GM18868 (cell line): ENCODE data around the gene ESYT2.

Experiments
- ATAC-seq: cut with Tn5 transposase; IDR thresholded peaks from one replicate; pipeline ENCODE4 v1.9.1; 2021; ENCODE audit warnings: mild to moderate bottlenecking, moderate library complexity; ENCODE audit not compliant: unreplicated experiment

ESYT2 gene

DNA sequence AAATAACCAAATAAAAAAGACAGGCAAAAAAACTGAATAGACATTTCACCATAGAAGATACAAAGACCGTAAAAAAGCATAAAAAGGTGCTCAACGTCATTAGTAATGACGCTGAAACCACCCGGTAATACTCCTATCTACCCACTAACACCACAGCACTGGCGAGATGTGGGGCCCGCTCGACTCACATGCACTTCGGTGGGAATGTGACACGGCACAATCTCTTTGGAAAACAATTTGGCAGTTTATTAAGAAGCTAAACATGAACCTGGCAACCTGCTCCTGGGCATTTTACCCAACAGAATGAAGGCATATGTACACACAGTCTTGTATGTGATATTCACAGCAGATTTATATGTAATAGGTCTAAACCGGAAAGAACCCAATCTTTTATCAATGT is 81.9 kb downstream of the ESYT2 start:
- no peak for ATAC-seq

- no peak for ATAC-seq
Measured at GRCh38 chr7:158746957-158747356, 82.4 kb downstream of the ESYT2 start.

GRCh38 chr7:158745057-158745715 is 84.1 kb downstream of the ESYT2 start:
- no peak for ATAC-seq

DNA sequence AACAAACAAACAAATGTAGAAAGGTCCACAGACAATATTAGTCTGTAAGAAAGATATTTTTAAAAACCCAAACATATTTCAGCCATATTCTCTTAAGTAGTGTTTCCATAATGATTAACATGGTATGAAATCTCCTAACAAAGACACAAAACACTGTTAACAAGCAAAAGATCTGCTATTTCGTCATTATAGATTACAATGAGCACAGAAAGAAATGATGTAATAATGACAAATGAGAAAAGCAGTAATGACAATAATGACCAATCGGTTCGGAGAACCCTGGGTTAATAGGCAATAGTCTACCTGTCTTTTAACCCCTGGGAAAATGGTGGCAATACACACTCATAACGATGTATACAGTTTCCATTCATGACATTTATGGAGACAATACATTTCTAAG is 85.2 kb downstream of the ESYT2 start:
- ATAC-seq, result no peak

DNA sequence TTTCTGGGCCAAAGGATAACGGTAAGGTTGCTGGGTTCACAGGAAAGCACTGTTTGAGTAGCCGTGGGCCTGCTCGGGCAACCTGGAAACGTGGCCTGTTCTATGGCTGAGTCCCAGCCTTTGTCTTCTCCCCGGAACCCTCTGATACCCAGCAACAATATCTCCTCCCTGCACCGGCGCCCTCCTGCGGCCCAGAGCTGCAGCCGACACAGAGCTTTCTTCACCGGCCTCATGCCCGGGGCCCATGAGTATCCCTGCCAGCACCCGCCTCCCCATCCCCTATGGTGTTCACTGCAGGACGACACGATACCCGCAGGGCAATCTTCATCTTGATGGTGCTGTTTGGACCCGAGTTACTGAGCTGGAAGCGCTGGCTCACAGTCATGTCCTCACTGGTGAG is 86.1 kb downstream of the ESYT2 start:
- ATAC-seq, result no peak

GRCh38 chr7:158742065-158742821 is 87.1 kb downstream of the ESYT2 start:
- ATAC-seq, result no peak

- no peak for ATAC-seq
Measured at GRCh38 chr7:158741294-158741666, 88.0 kb downstream of the ESYT2 start.

DNA sequence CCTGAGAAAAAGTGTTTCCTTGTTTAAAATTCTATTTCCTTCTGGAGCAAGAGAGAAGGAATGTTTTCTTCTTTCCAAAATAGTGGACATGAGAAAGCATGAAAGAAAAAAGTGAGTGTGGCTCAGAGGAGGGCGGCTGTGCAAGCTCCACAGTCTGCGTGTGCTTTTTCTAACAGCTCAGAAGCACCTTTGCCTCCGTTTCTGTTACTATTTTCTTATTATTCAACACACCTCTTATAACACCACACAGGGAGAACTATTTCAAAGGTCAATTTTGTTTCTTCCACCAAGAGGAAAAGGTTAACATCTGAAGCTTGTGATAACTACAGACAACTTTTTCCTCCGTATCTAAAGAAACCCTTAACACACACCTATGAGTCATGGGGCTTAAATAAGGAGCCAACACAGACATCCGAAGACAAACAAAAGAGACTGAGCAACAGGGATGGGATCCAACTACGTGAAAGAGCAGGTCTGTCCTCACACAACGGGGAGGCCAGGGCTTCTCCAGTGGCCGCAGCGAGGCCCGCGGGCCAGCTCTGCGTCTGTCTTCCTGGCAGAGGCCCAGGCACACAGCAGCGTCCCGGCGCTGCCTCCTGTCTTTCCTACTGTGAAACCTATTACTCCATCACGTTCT is 88.5 kb downstream of the ESYT2 start:
- no peak for ATAC-seq

GRCh38 chr7:158740013-158740656 is 89.2 kb downstream of the ESYT2 start:
- ATAC-seq, result no peak

DNA sequence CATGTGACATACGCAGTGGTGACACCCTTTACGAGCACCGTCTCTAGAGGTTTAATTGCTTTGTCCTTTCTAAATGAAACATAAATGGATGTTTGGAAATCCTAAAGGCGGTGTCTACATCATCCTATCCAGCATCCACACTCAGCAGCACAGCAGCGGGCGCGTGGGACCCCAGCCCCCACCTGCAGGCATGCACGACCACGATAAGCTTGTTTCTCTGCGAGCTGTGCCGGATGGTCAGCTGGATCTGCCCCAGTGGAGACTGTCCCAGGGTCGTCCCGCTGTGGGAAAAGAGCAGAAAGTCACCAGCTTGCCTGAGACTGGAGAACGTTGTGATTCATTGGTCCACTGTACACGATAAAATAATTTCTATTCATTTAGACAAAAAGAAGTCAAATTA is 90.5 kb downstream of the ESYT2 start:
- no peak for ATAC-seq

DNA sequence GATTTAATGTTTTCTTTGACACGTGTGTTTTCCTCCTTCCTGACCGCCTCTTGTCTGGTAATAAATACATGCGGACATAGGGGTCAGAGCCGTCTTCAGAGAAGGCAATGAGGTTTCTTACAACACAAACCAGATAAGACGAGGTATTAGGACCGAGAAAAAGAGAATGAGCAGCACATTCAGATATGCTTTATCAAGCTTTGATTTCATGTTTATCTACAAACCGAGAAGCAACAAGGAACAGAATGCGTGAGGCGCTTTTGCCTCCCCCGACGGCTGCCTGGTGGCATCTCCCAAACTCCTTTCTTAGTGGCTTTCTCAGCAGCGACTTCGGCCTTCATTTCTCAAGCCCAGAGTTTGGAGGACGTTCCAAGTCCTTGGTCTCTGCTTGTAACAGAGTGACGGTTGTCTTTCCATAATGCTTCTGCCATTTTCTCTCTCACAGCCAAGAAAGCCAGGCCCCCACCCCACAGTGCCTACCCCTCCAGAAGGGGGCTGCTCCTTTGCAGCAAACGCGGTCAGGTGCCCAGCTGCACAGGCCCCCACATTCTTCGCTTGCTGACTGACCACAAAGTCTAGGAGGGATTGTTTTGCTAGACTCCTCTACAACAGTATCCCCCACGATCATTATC is 92.1 kb downstream of the ESYT2 start:
- ATAC-seq, result no peak

- no peak for ATAC-seq
Measured at GRCh38 chr7:158735935-158736334, 93.4 kb downstream of the ESYT2 start.

GRCh38 chr7:158734861-158735260 is 94.4 kb downstream of the ESYT2 start:
- no peak for ATAC-seq

DNA sequence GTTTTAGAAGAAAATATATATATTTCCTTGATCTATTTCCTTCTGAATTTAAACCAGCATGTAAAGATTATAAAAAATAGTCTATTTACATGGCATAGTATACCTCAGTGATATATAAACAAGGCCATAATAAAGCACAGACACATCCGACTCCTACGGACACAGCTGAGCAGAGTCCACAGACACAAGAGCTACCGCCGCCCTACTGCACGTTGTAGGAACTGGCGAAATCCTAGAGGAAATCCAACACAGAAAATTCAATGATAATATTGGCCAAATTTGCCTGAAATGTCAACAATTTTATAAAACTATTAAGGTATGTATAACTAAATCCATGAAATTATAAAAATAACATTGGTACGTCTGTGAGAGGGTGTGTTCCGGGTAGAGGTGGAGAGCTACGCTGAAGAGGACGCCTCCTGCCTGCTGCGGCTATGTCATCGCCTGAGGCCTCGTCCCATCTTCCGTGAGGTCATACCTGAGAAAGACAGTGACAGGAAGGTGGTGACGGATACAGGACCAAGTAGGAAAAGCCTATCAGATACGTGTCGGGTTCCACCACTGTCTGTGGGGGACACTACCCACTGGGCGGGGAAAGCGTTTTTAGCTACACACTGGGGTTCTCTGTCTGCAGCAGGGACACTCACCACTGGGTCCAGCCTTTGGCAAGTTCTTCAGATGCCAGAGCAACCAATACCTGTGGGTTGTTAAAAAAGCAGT is 95.4 kb downstream of the ESYT2 start:
- no peak for ATAC-seq

DNA sequence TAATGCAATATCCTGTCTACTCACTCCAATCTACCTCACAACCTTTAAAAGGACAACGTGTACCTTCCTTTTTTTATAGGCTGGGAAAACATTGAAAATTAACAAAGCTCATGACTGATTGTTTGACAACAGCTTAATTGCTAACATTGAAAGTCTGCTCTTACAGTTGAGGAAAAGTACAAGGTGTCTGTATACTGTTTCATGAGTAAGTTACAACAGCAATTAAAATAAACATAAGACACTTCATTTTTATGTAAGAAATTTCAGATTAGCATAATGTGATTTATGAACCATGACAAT is 96.1 kb downstream of the ESYT2 start:
- no peak for ATAC-seq

GRCh38 chr7:158732494-158733219 is 96.7 kb downstream of the ESYT2 start:
- ATAC-seq, result no peak

DNA sequence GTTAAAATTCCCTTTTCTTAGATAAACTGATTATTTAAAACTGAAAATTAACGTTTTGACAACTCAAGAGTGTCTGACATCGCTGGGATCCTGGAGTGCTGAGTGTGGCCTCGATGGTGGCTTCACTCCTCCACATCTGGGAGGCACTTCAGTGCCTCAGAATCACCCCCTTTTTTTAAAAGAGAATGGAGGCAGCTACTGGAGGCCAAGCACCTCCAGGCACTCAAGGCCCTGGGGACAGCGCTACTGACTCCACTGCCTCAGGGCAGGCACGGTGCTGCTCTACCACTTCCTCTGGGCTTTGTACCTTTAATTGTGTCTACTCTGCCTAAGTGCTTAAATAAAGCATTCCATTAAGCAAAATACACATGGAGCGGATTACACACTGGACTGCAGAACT is 97.5 kb downstream of the ESYT2 start:
- ATAC-seq, result no peak

DNA sequence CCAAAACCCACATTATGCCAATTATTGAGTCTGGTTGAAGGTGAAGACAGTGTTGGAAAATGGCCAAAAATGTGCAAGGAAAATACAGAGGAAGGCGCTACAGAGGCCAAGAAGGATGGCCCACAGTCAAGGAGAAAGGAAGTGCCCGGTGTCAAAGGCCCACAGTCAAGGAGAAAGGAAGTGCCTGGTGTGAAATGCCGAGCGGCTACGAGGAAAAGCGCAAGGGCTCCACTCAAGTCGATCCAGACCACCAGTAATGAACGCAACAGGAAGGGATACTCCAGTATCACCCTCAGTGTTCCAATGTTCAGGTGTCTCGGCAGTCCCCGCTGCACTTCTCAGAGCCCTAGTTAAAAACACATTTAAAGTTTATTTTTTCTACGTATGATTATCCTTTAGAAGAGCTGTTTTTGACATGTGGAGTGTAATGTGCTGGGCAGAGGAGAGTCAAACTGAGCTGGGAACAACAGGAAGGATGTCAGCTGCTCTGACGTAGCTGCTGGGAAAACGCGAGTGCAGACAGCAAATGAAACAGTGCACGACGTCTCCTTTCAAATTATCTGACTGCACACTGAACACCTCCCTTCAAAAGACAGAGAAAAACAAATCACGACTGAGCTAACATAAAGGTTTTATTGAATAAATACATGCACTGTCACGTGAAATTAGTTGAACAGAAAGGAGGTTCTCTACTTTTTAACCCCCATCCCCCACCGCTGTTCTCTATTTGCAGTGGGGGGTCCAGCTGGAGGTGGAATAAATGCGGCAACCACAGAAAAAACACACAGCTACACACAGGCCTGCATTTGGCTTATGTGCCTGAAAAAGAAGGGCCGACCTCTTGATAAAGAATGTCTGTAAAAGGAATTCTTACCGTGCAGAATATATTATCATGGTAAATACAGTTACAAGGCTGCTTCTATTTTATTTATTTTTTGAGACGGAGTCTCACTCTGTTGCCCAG is 98.6 kb downstream of the ESYT2 start:
- no peak for ATAC-seq
